CD4-positive, alpha-beta memory T cell (primary cell): ENCODE data around the gene NUP62. TPM values are rescaled to one million over a fixed set of nuclear protein-coding genes. Genes with fewer than 3 reads are reported as not detected.

Experiments
- CTCF ChIA-PET: fragments of 350-600 bp; sonication (Branson Sonifier 250); formaldehyde crosslinking; loops from one replicate; lab custom pipeline; 2021; ENCODE audit warnings: inconsistent platforms; ENCODE audit not compliant: partially characterized antibody; lab: Charles Lee
- POLR2A ChIA-PET: fragments of 350-600 bp; sonication (Branson Sonifier 250); formaldehyde crosslinking; loops from one replicate; lab custom pipeline; 2021; ENCODE audit not compliant: partially characterized antibody; lab: Charles Lee
- DNase-seq, 5 donors: peaks; one replicate each; pipeline versions ENCODE4 v3.0.0 to v3.0.0-alpha.2; 2020 to 2022; ENCODE audit warnings: mixed read lengths in 1 of 5
- H3K27ac ChIP-seq: one replicate; pipeline ENCODE4 v1.7.0; 2013; ENCODE audit warnings: low read depth, low read length
- H3K27me3 ChIP-seq: 2 replicates; pipeline ENCODE4 v1.7.0; 2013; ENCODE audit warnings: mild to moderate bottlenecking, low read length, moderate library complexity; ENCODE audit not compliant: insufficient read depth
- H3K36me3 ChIP-seq: 2 replicates; pipeline ENCODE4 v1.7.0; 2013; ENCODE audit warnings: mild to moderate bottlenecking, low read length, moderate library complexity; ENCODE audit not compliant: insufficient read depth
- H3K4me1 ChIP-seq: 2 replicates; pipeline ENCODE4 v1.7.0; 2013; ENCODE audit warnings: mild to moderate bottlenecking, low read length, moderate library complexity; ENCODE audit not compliant: insufficient read depth
- H3K4me3 ChIP-seq, 2 donors: one replicate each; pipeline ENCODE4 v1.7.0; 2013; ENCODE audit warnings: low read length in 2 of 2, mild to moderate bottlenecking in 1 of 2
- H3K9me3 ChIP-seq, 2 donors: one replicate each; pipeline ENCODE4 v1.7.0; 2013; ENCODE audit warnings: low read length in 2 of 2, control low read depth in 1 of 2; ENCODE audit not compliant: control insufficient read depth in 1 of 2
- H3K27ac Mint-ChIP-seq, 7 donors: one replicate each; pipeline ENCODE4 v1.8.0; 2020 to 2021; ENCODE audit warnings: mixed read lengths in 7 of 7, mild to moderate bottlenecking in 6 of 7, inconsistent platforms in 3 of 7, moderate library complexity in 3 of 7
- H3K27me3 Mint-ChIP-seq, 2 donors: one replicate each; pipeline ENCODE4 v1.8.0; 2020 to 2021; ENCODE audit warnings: mixed read lengths in 2 of 2
- H3K36me3 Mint-ChIP-seq, 2 donors: one replicate each; pipeline ENCODE4 v1.8.0; 2020 to 2021; ENCODE audit warnings: mixed read lengths in 2 of 2, inconsistent platforms in 1 of 2, mild to moderate bottlenecking in 1 of 2
- H3K4me1 Mint-ChIP-seq, 4 donors: one replicate each; pipeline ENCODE4 v1.8.0; 2020 to 2021; ENCODE audit warnings: mixed read lengths in 4 of 4, mild to moderate bottlenecking in 1 of 4
- H3K4me3 Mint-ChIP-seq, 8 donors: one replicate each; pipeline ENCODE4 v1.8.0; 2020 to 2021; ENCODE audit warnings: mixed read lengths in 8 of 8, mild to moderate bottlenecking in 7 of 8, moderate library complexity in 6 of 8, inconsistent platforms in 3 of 8
- H3K9me3 Mint-ChIP-seq, 8 donors: one replicate each; pipeline ENCODE4 v1.8.0; 2020 to 2021; ENCODE audit warnings: mixed read lengths in 8 of 8, mild to moderate bottlenecking in 5 of 8, inconsistent platforms in 3 of 8, moderate library complexity in 1 of 8
- intact Hi-C: fragments of 100-400 bp; cut with micrococcal nuclease; formaldehyde crosslinking; loops from one replicate; pipeline ENCODE4 v1.15.1; 2023
- polyA plus RNA-seq, 2 donors: library from polyadenylated mRNA; unstranded; fragments of 300-500 nt; fragmentation: Illumina TruSeq; gene quantifications; one replicate each; pipeline ENCODE4 v1.2.3, GENCODE V29; 2021
- total RNA-seq, 2 experiments: library from RNA; stranded (reverse); gene quantifications; one replicate each; pipeline ENCODE4 v1.2.3, GENCODE V29; 2021

The NUP62 gene
- total and polyA plus RNA-seq, 4 experiments from 2014 or later = 43.3 to 71.0 (median 66.7) TPM

DNA sequence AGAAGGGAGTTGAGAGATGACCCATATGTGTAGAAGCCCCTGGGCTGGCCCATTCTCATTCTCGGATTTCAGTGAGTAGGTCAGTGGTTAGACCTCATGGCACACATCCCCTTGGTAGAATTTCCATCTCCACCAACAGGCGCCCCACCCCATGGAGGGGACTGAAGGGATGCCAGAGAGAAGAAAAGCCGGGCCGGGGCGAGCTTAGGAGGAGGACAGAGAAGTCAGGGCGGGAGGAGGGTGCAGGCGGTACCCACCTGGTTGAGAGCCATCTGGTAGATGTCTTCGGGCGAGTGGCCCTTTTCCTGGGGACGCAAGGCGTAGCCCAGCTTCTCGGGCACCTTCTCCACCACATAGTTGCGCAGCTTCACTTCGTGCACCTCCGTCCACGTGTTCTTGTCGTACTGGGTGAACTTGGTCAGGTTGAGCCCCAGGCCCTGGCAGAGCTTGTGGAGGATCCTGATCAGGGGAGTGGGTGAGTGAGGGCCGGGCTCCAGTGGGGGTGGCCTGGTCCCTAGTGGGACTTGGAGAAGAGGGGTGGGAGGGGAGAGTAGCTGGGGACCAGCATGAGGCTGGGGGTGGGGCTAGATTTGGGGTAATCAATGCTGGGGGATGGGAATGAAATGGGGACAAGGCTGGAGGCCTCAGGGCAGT lies 35.2 kb downstream of the NUP62 start:
- intact Hi-C loops = no loop called here
- Histone ChIP-seq H3K4me1 (peaks cover 50% of the 10 kb centered on the region), H3K36me3 (no peaks in the 10 kb centered on the region), H3K4me3 (no peak overlapping the region), H3K27me3 (no peaks in the 10 kb centered on the region), H3K27ac (peak overlapping the region; percentile 98), H3K9me3 (no peaks in the 10 kb centered on the region)
- Mint-ChIP-seq H3K4me1 (peaks cover 23 to 68% (median 50%) of the 10 kb centered on the region in 4 donors), H3K4me3 (peak overlapping the region in 6 of 8 donors; percentile 24 to 64 (median 41)), H3K9me3 (no peaks in the 10 kb centered on the region), H3K36me3 (peaks cover 0 to 3% of the 10 kb centered on the region in 2 donors), H3K27ac (peak overlapping the region; percentile 81 to 100 (median 99)), H3K27me3 (no peaks in the 10 kb centered on the region)
- no peak for DNase-seq
- ChIA-PET CTCF (interaction anchor here (1.5 kb wide), 1 partner anchor 11 kb away, joined by 3 read pairs; no protein-coding TSS in a partner anchor), POLR2A (interaction anchor here (1.0 to 3.0 kb wide), 4 partner anchors 11 to 90 kb away, joined by 3 to 8 read pairs (median 6); partner anchors contain the start of genes AKT1S1 and TBC1D17)

DNA sequence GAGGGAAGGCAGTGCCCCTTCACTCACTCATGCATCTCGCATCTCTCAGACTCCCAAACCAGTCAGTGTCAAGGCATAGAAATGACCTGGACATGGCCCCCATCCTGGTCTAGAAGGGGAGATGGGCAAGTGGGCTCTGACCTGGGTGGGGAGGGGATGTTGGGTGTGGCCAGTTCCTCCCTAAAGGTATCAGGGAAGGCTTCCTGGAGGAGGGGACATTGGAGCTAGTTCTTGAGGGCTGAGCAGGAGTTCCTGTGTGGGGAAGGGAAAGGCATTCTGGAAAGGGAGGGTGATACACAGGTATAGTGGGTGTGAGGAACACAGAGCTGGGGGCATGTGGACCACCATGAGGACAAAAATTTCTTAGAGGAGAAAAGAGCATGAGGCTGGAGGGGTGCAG lies 36.6 kb downstream of the NUP62 start:
- Mint-ChIP-seq H3K4me1 (peaks cover 23 to 63% (median 45%) of the 10 kb centered on the region in 4 donors), H3K27me3 (no peaks in the 10 kb centered on the region), H3K36me3 (peaks cover 0 to 3% of the 10 kb centered on the region in 2 donors), H3K9me3 (no peaks in the 10 kb centered on the region), H3K4me3 (peak overlapping the region in 3 of 8 donors; percentile 7 to 67 (median 27)), H3K27ac (peak overlapping the region; percentile 73 to 99 (median 90))
- no peak overlapping the region for H3K4me3 ChIP-seq
- no peaks in the 10 kb centered on the region for H3K36me3 ChIP-seq
- intact Hi-C loops = no loop called here
- no peak for DNase-seq
- POLR2A ChIA-PET = interaction anchor here (1.3 to 3.0 kb wide), 3 partner anchors 15 to 36 kb away, joined by 3 to 8 read pairs (median 8); partner anchors contain the start of genes AKT1S1, ATF5, NUP62 and TBC1D17
- peaks cover 39% of the 10 kb centered on the region for H3K4me1 ChIP-seq
- CTCF ChIA-PET = interaction anchor here (1.5 kb wide), 1 partner anchor 13 kb away, joined by 3 read pairs; no protein-coding TSS in a partner anchor
- H3K27ac ChIP-seq = no peak overlapping the region
- no peaks in the 10 kb centered on the region for H3K27me3 ChIP-seq
- H3K9me3 ChIP-seq = no peaks in the 10 kb centered on the region

DNA sequence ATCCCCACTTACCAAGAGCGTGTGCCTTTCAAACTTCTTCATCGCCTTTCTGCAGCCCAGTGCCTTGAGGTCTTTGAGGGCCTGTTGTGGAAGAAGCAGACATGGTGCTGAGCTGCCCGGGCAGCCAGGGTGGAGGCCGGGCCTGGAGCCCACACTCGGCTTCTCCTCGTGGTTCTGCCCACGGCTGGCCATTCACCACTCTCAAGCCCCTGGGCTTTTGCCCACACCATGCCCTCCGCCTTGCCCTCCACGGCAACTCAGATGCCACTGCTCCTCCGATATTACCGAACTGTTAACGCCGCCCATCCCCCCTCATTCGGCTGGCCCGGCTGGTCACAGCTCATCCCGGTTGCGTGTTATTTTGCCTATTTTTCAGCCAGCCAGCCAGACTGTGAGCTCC lies 37.9 kb downstream of the NUP62 start:
- Mint-ChIP-seq H3K36me3 (peaks cover 0 to 2% of the 10 kb centered on the region in 2 donors), H3K27ac (peak overlapping the region in 6 of 7 donors; percentile 63 to 95 (median 76)), H3K9me3 (no peaks in the 10 kb centered on the region), H3K4me1 (peaks cover 11 to 49% (median 34%) of the 10 kb centered on the region in 4 donors), H3K27me3 (no peaks in the 10 kb centered on the region), H3K4me3 (peak overlapping the region in 5 of 8 donors; percentile 14 to 43 (median 33))
- H3K27ac ChIP-seq = no peak overlapping the region
- H3K9me3 ChIP-seq = no peaks in the 10 kb centered on the region
- CTCF ChIA-PET = interaction anchor here (0.9 to 1.8 kb wide), 4 partner anchors 14 to 174 kb away, joined by 3 to 7 read pairs (median 4); no protein-coding TSS in a partner anchor
- DNase-seq = no peak
- H3K4me3 ChIP-seq = no peak overlapping the region
- peaks cover 25% of the 10 kb centered on the region for H3K4me1 ChIP-seq
- no peaks in the 10 kb centered on the region for H3K27me3 ChIP-seq
- intact Hi-C loops = no loop called here
- no peaks in the 10 kb centered on the region for H3K36me3 ChIP-seq
- POLR2A ChIA-PET = interaction anchor here (2.2 to 6.7 kb wide), 4 partner anchors 12 to 40 kb away, joined by 9 to 51 read pairs (median 18); partner anchors contain the start of genes AKT1S1, ATF5, NUP62 and PTOV1

DNA sequence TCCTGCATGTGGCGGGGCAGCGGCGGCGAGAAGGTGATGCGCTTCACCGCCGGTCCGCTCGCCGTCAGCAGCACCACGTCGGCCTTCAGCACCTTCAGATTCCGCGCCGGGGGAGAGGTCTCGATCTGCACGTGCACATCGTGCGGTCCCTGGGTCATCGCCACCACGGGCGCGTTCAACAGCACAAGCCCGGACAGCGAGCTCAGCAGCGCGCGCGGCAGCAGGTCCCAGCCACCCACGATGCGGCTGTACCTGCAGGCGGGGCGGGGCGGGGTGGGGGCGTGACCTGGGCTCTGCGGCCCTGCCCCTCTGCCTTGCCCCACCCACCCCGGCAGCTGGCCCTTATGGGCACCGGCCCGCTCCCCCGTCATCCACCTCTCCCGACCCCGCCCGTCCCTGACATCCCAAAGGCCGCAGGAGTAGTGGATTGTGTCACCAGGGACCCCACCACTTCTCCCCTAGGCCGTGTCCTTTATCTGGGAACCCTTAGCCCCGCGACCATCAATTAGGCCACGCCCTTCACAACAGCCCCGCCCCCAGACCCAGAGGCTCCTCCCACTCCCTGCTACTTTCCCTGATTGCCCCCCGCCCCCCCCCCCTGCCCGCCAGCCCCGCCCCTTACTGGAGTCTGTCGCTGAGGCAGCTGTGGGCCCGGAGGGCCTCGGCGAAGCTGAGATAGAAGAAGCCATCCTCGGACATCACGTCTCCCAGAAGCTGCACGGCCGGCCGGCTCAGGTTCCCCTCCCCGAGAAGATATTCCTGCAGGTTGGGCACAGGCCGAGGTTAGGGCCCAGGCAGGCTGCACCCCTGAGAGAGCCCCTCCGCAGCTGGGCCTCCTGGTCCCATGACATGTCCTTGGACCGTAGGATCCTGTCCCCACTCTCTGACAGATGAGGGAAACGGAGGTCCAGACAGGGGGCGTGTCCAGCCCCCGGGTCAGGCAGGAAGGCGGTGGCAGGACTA lies 38.7 kb downstream of the NUP62 start:
- Histone ChIP-seq H3K4me1 (peaks cover 18% of the 10 kb centered on the region), H3K4me3 (peak overlapping the region in 1 of 2 donors; percentile 63), H3K27ac (peak overlapping the region; percentile 39), H3K9me3 (no peaks in the 10 kb centered on the region), H3K36me3 (no peaks in the 10 kb centered on the region), H3K27me3 (no peaks in the 10 kb centered on the region)
- Mint-ChIP-seq H3K4me3 (peak overlapping the region; percentile 77 to 85 (median 80)), H3K27me3 (no peaks in the 10 kb centered on the region), H3K27ac (peak overlapping the region; percentile 81 to 95 (median 91)), H3K9me3 (no peaks in the 10 kb centered on the region), H3K4me1 (peaks cover 7 to 42% (median 28%) of the 10 kb centered on the region in 4 donors), H3K36me3 (peaks cover 0 to 2% of the 10 kb centered on the region in 2 donors)
- DNase-seq = peak; percentile 54 to 79 (median 66)
- intact Hi-C loops = loop anchor here (1.0 kb wide), 3 partner anchors 13 to 173 kb away; partner anchors contain the start of genes AKT1S1, PTOV1 and TBC1D17
- ChIA-PET CTCF (interaction anchor here (0.8 to 1.8 kb wide), 9 partner anchors 15 to 173 kb away, joined by 3 to 7 read pairs (median 4); partner anchors contain the start of gene NUP62), POLR2A (interaction anchor here (0.9 to 6.7 kb wide), 9 partner anchors 9 to 124 kb away, joined by 3 to 51 read pairs (median 7); partner anchors contain the start of genes AKT1S1, AP2A1, ATF5 and MED25)

DNA sequence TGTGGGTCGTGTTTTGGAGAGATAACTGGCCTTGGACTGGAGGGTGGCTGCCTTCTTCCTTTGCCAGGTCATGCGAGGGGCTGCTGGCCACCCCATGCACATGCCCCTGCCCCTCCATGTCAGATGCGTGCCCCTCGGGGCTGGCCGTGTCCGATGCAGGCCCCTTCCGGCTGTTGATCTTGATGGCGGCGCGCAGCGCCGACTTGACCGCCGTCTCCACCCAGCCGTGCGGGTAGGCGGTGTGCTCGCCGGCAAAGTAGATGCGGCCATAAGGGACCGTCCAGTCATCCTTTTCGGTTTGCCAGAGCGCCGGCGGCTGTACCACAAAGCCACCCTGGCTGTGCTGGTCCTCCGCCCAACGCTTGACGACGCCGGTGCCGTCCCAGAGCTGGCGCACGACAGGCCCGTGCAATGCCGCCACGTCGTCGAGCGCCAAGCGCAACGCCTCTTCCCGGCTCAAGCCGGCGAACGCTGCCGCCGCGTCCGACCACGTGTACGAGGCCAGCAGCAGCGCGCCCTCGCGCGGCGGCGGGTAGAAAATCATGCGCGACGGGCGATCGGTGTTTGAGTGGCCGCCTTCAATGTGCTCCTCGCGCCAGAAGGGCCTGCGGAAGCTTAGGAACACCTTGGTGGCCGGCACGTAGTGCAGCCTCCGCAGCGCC lies 39.5 kb downstream of the NUP62 start:
- intact Hi-C loops = loop anchor here (1.0 kb wide), 3 partner anchors 13 to 173 kb away; partner anchors contain the start of genes AKT1S1, PTOV1 and TBC1D17
- Histone ChIP-seq H3K4me1 (peaks cover 10% of the 10 kb centered on the region), H3K27ac (peak overlapping the region; percentile 39), H3K27me3 (no peaks in the 10 kb centered on the region), H3K36me3 (peaks cover 2% of the 10 kb centered on the region), H3K9me3 (no peaks in the 10 kb centered on the region), H3K4me3 (peak overlapping the region in 1 of 2 donors; percentile 63)
- Mint-ChIP-seq H3K27me3 (no peaks in the 10 kb centered on the region), H3K9me3 (no peaks in the 10 kb centered on the region), H3K27ac (peak overlapping the region; percentile 81 to 95 (median 90)), H3K36me3 (peaks cover 6% of the 10 kb centered on the region in 2 donors), H3K4me1 (peaks cover 4 to 34% (median 23%) of the 10 kb centered on the region in 4 donors), H3K4me3 (peak overlapping the region; percentile 77 to 85 (median 80))
- DNase-seq = peak; percentile 77 to 79 (median 77)
- ChIA-PET CTCF (interaction anchor here (0.8 to 1.8 kb wide), 8 partner anchors 16 to 172 kb away, joined by 3 to 7 read pairs (median 4); partner anchors contain the start of gene NUP62), POLR2A (interaction anchor here (0.9 to 6.7 kb wide), 9 partner anchors 8 to 123 kb away, joined by 3 to 51 read pairs (median 7); partner anchors contain the start of genes AKT1S1, AP2A1, ATF5 and MED25)
